ENCODE data around the gene KLF11.

- no peak for TF ChIP-seq POLR2A (IDR thresholded peaks at IDR 0.05)
- TF ChIP-seq CTCF (IDR thresholded peaks at IDR 0.05): no peak
Measured at GRCh38 chr2:10029875-10030223, 13.5 kb upstream of the KLF11 start.

Measured in lower leg skin (tissue), 3 donors.